Upper lobe of left lung (tissue), 6 donors: ENCODE results near the gene MIER2. TPM values are rescaled to one million over a fixed set of nuclear protein-coding genes. Genes with fewer than 3 reads are reported as not detected.
A peak's percentile ranks its signal among the peaks of the same experiment; 100 is the strongest.

ENCODE experiments used
- ATAC-seq, 2 donors: fragments of 200-7000 bp; cut with Tn5 transposase; one replicate each; pipeline ENCODE4 v1.9.1; 2022; ENCODE audit warnings: mild to moderate bottlenecking in 2 of 2, moderate library complexity in 2 of 2; ENCODE audit not compliant: low FRiP score in 2 of 2
- DNase-seq, 2 donors: peaks; one replicate each; pipeline ENCODE4 v3.0.0-alpha.2; 2019 to 2020
- H3K27ac ChIP-seq, 4 donors: fragments of 200-600 bp; sonication (generic); one replicate each; pipeline ENCODE4 v1.5.1; 2016 to 2019
- H3K27me3 ChIP-seq, 4 donors: fragments of 200-600 bp; sonication (generic); one replicate each; pipeline ENCODE4 v1.5.1; 2017 to 2019
- H3K36me3 ChIP-seq, 4 donors: fragments of 200-600 bp; sonication (generic); one replicate each; pipeline ENCODE4 v1.5.1; 2016 to 2019
- H3K4me1 ChIP-seq, 4 donors: fragments of 200-600 bp; sonication (generic); one replicate each; pipeline ENCODE4 v1.5.1; 2018 to 2019
- H3K4me3 ChIP-seq, 4 donors: fragments of 200-600 bp; sonication (generic); one replicate each; pipeline ENCODE4 v1.5.1; 2017 to 2019; ENCODE audit warnings: mild to moderate bottlenecking in 2 of 4, moderate library complexity in 1 of 4
- H3K9me3 ChIP-seq, 4 donors: fragments of 200-600 bp; sonication (generic); one replicate each; pipeline ENCODE4 v1.5.1; 2018 to 2019
- EP300 ChIP-seq, 4 donors: sonication (generic); formaldehyde crosslinking; IDR thresholded peaks; one replicate each; pipeline ENCODE4 v1.5.1; 2017; ENCODE audit warnings: antibody characterized with exemption in 4 of 4, control low read depth in 2 of 4
- POLR2A ChIP-seq, 4 donors: fragments of 450-650 bp; IDR thresholded peaks; one replicate each; pipeline ENCODE4 v1.5.1; 2016 to 2017; ENCODE audit warnings: antibody characterized with exemption in 4 of 4, mild to moderate bottlenecking in 2 of 4
- POLR2AphosphoS5 ChIP-seq, 2 donors: sonication (generic); formaldehyde crosslinking; IDR thresholded peaks; one replicate each; pipeline ENCODE4 v1.5.1; 2017; ENCODE audit warnings: antibody characterized with exemption in 2 of 2
- WGBS, 2 donors: methylation state at CpG; one replicate each; pipeline ENCODE4 v1.1.5; 2017 to 2018; 5-methylcytosine and 5-hydroxymethylcytosine counted together
- total RNA-seq, 6 donors: library from RNA; depleted of rRNA in 4 of 6; stranded (reverse); fragments of >200 nt in 4 of 6; gene quantifications; one replicate each; pipeline versions ENCODE4 v1.1.0 to v1.2.1, GENCODE V29; 2016 to 2021
- TF ChIP-seq, protein P1 (sequence below), 6 experiments: fragments of 450-650 bp in 4 of 6; fragments of 200-600 bp in 2 of 6; sonication (generic) in 2 of 6; IDR thresholded peaks; one replicate each; pipeline ENCODE4 v1.5.1; 2016 to 2019; ENCODE audit warnings: antibody characterized with exemption in 6 of 6
- donor health status: DM: no; HTN: no; CAD: no; lungs with moderate emphysema.
- donor health status: DM: no; HTN: yes; CAD: no; lungs with severe emphysema.

Gene MIER2
- total RNA-seq, 6 donors from 2014 or later = 16.4 to 64.8 (median 31.7) TPM

DNA sequence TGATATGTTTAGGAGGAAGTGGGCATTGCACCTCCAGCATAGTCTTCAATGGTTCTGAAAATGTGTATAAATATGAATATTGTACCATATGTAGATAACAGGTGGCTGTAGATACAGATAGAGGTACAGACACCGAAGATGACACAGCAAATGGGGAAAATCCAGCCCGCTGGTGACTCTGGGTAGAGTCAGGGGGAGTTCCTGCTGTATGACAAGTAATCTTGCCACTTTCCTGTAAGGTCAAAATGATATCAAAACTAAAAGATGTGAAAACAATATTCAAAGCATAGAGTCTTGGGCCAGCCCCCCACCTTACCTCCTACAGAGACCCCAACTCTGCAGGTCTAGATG, 46.6 kb upstream of the MIER2 start:
- WGBS, 2 donors = 71 to 91% methylated on average over 2 of the region's 2 CpGs
- ATAC-seq = no peak
- no peak for DNase-seq

DNA sequence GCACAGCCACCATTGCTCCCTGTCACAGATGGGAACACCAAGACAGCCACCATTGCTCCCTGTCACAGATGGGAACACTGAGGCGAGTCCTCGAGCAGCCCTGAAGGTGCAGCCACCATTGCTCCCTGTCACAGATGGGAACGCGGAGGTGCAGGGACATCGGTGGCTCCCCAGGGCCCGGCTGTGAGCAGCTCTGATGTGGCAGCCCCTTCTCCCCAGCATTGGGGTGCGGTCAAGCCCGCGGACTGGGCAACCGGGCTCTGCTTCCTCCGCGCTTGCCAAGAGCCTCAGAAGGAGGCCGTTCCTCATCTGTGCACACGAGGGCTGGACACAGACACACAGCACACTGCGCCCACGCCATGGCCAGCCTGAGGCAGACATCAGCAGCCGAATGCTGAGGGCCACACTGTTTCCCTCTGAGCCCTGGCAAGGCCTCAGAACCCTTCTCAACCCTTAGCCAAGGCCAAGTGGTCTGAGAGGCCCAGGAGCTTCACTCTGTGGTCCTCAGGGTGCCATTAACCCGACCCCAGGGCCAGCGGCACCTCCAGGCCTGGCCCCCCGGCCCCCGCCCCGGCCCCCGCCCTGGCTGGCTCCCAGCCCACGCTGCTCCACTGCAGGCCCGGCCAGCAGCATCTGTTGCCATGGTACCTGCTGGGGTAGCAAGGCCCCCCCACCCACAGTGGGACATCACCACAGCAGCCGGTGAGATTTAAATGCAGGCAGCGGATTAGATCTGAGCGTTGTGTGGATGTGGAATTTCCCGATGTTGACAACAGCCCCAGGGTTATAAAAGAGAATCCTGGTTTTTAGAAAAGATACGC, 46.0 kb upstream of the MIER2 start:
- ATAC-seq = no peak
- no peak overlapping the region for H3K27ac ChIP-seq

More for the DNA sequence above, 46.6 kb upstream of the MIER2 start:
- no peaks in the 10 kb centered on the region for H3K27me3 ChIP-seq
- H3K36me3 ChIP-seq = no peaks in the 10 kb centered on the region
- peaks cover 0 to 4% (median 0%) of the 10 kb centered on the region in 4 donors for H3K9me3 ChIP-seq
- TF ChIP-seq EP300 (IDR thresholded peaks at IDR 0.05) (no peak), POLR2AphosphoS5 (IDR thresholded peaks at IDR 0.05) (no peak), POLR2A (IDR thresholded peaks at IDR 0.05) (no peak)
- TF ChIP-seq, protein P1, sequence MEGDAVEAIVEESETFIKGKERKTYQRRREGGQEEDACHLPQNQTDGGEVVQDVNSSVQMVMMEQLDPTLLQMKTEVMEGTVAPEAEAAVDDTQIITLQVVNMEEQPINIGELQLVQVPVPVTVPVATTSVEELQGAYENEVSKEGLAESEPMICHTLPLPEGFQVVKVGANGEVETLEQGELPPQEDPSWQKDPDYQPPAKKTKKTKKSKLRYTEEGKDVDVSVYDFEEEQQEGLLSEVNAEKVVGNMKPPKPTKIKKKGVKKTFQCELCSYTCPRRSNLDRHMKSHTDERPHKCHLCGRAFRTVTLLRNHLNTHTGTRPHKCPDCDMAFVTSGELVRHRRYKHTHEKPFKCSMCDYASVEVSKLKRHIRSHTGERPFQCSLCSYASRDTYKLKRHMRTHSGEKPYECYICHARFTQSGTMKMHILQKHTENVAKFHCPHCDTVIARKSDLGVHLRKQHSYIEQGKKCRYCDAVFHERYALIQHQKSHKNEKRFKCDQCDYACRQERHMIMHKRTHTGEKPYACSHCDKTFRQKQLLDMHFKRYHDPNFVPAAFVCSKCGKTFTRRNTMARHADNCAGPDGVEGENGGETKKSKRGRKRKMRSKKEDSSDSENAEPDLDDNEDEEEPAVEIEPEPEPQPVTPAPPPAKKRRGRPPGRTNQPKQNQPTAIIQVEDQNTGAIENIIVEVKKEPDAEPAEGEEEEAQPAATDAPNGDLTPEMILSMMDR (IDR thresholded peaks at IDR 0.05) = no peak
- H3K27ac ChIP-seq = no peak overlapping the region
- H3K4me3 ChIP-seq = no peak overlapping the region
- H3K4me1 ChIP-seq = no peaks in the 10 kb centered on the region

GRCh38 chr19:389935-390289, 45.3 kb upstream of the MIER2 start:
- Histone ChIP-seq H3K4me3 (no peak overlapping the region), H3K27ac (no peak overlapping the region), H3K4me1 (no peaks in the 10 kb centered on the region), H3K36me3 (no peaks in the 10 kb centered on the region), H3K27me3 (no peaks in the 10 kb centered on the region), H3K9me3 (no peaks in the 10 kb centered on the region)
- ATAC-seq (no peak), DNase-seq (peak in 1 of 2 donors; percentile 6)
- 78 to 87% methylated on average over 9 to 11 of the region's 12 CpGs for WGBS, 2 donors
- TF ChIP-seq POLR2AphosphoS5 (IDR thresholded peaks at IDR 0.05) (no peak), EP300 (IDR thresholded peaks at IDR 0.05) (no peak)

More for the DNA sequence above, 46.0 kb upstream of the MIER2 start:
- Histone ChIP-seq H3K4me1 (no peaks in the 10 kb centered on the region), H3K4me3 (no peak overlapping the region), H3K9me3 (peaks cover 0 to 3% (median 0%) of the 10 kb centered on the region in 4 donors), H3K36me3 (no peaks in the 10 kb centered on the region), H3K27me3 (no peaks in the 10 kb centered on the region)
- TF ChIP-seq, protein P1 (IDR thresholded peaks at IDR 0.05) = no peak
- TF ChIP-seq POLR2AphosphoS5 (IDR thresholded peaks at IDR 0.05) (no peak), EP300 (IDR thresholded peaks at IDR 0.05) (no peak), POLR2A (IDR thresholded peaks at IDR 0.05) (no peak)
- DNase-seq = peak in 1 of 2 donors; percentile 10
- 69 to 85% methylated on average over 5 to 30 of the region's 30 CpGs for WGBS, 2 donors

DNA sequence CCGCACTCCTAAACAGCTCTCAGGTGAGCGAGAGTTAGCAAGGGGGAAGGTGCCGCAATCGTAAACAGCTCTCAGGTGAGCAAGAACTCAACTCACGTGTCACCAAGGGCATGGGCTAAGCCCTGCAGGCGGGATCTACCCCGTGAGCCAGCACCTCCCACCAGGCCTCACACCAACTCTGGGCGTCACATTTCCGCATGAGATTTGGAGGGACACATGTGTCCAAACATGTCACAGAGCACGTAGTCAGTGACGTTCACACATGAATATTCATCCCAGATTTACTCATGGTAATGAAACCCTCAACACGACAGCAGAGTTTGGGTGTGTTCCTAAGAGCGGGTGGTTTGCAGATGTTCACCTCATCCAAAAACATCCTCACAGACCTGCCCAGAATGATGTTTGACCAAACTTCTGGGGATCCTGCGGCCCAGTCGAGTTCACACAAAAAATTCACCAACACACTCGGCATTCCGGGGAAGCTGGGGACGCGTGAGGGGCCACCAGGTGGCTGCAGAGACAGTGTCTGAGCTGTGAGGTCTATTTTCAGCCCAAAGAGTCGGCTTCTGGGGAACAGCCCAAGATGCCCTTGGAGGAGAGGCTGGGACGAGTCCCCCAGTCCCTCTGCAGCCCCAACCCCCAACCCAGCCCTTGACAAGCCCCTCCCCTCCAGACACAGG, 44.8 kb upstream of the MIER2 start:
- no peaks in the 10 kb centered on the region for H3K36me3 ChIP-seq
- no peak overlapping the region for H3K4me3 ChIP-seq
- no peak for TF ChIP-seq EP300 (IDR thresholded peaks at IDR 0.05)
- TF ChIP-seq, protein P1 (IDR thresholded peaks at IDR 0.05) = no peak
- TF ChIP-seq POLR2AphosphoS5 (IDR thresholded peaks at IDR 0.05) = no peak
- TF ChIP-seq POLR2A (IDR thresholded peaks at IDR 0.05) = no peak
- no peak overlapping the region for H3K27ac ChIP-seq
- no peaks in the 10 kb centered on the region for H3K9me3 ChIP-seq
- H3K4me1 ChIP-seq = no peaks in the 10 kb centered on the region
- WGBS, 2 donors = 74 to 86% methylated on average over 16 to 20 of the region's 21 CpGs
- ATAC-seq = peak in 1 of 2 donors; percentile 66
- DNase-seq = peak in 1 of 2 donors; percentile 8
- no peaks in the 10 kb centered on the region for H3K27me3 ChIP-seq

- Histone ChIP-seq H3K27me3 (peaks cover 0 to 2% (median 0%) of the 10 kb centered on the region in 4 donors), H3K9me3 (no peaks in the 10 kb centered on the region), H3K4me1 (no peaks in the 10 kb centered on the region), H3K36me3 (no peaks in the 10 kb centered on the region), H3K4me3 (no peak overlapping the region), H3K27ac (no peak overlapping the region)
- ATAC-seq = peak in 1 of 2 donors; percentile 20
- no peak for TF ChIP-seq POLR2A (IDR thresholded peaks at IDR 0.05)
- DNase-seq = no peak
- WGBS, 2 donors = 80 to 83% methylated on average over 16 to 17 of the region's 17 CpGs
Measured at GRCh38 chr19:388691-389090, 44.1 kb upstream of the MIER2 start.
